Endothelial cell (in vitro differentiated cells): ENCODE data around the gene PYM1. TPM values are rescaled to one million over a fixed set of nuclear protein-coding genes. Genes with fewer than 3 reads are reported as not detected.

Source experiments
- DNase-seq: peaks from one replicate; pipeline ENCODE4 v3.0.0; 2021; ENCODE audit warnings: low spot score
- H3K27ac Mint-ChIP-seq: one replicate; pipeline ENCODE4 v1.8.0; 2021; ENCODE audit warnings: mixed read lengths, inconsistent platforms; ENCODE audit not compliant: unreplicated experiment
- H3K27me3 Mint-ChIP-seq: one replicate; pipeline ENCODE4 v1.8.0; 2021; ENCODE audit warnings: mild to moderate bottlenecking, moderate library complexity, mixed read lengths, inconsistent platforms; ENCODE audit not compliant: unreplicated experiment
- H3K36me3 Mint-ChIP-seq: one replicate; pipeline ENCODE4 v1.8.0; 2021; ENCODE audit warnings: mild to moderate bottlenecking, low read depth, mixed read lengths, inconsistent platforms; ENCODE audit not compliant: unreplicated experiment
- H3K4me1 Mint-ChIP-seq: one replicate; pipeline ENCODE4 v1.8.0; 2021; ENCODE audit warnings: mild to moderate bottlenecking, mixed read lengths, inconsistent platforms; ENCODE audit not compliant: unreplicated experiment
- H3K4me3 Mint-ChIP-seq: one replicate; pipeline ENCODE4 v1.8.0; 2021; ENCODE audit warnings: mild to moderate bottlenecking, mixed read lengths, inconsistent platforms; ENCODE audit not compliant: unreplicated experiment
- H3K9me3 Mint-ChIP-seq: one replicate; pipeline ENCODE4 v1.8.0; 2021; ENCODE audit warnings: mixed read lengths, inconsistent platforms; ENCODE audit not compliant: unreplicated experiment
- CTCF ChIP-seq: fragments of 200-600 bp; sonication (generic); IDR thresholded peaks from one replicate; pipeline ENCODE4 v1.5.0; 2021; ENCODE audit warnings: antibody characterized with exemption; ENCODE audit not compliant: unreplicated experiment
- total RNA-seq: library from RNA; stranded (reverse); fragmentation: NEBNext Ultra II Directional; extraction: Animal tissue kit (Norgen Biotek cat#: 25700); gene quantifications from one replicate; pipeline ENCODE4 v1.2.1, GENCODE V29; 2021; ENCODE audit not compliant: unreplicated experiment

Gene PYM1
- total RNA-seq, 1 donor from 2014 or later = 58.6 TPM

- TF ChIP-seq CTCF = no peak
- Mint-ChIP-seq H3K4me1 (peaks cover 2% of the 10 kb centered on the region), H3K27ac (no peak overlapping the region), H3K27me3 (peaks cover 6% of the 10 kb centered on the region), H3K4me3 (no peak overlapping the region), H3K36me3 (peaks cover 30% of the 10 kb centered on the region), H3K9me3 (no peaks in the 10 kb centered on the region)
- peak; percentile 33 for DNase-seq
Observed at GRCh38 chr12:55955800-55956508, 28.3 kb upstream of the PYM1 start.

- no peaks in the 10 kb centered on the region for H3K9me3 Mint-ChIP-seq
- no peak for DNase-seq
- H3K27me3 Mint-ChIP-seq = peaks cover 6% of the 10 kb centered on the region
- peaks cover 30% of the 10 kb centered on the region for H3K36me3 Mint-ChIP-seq
- no peak overlapping the region for H3K27ac Mint-ChIP-seq
- no peak overlapping the region for H3K4me3 Mint-ChIP-seq
- peaks cover 2% of the 10 kb centered on the region for H3K4me1 Mint-ChIP-seq
- no peak for TF ChIP-seq CTCF
Observed at GRCh38 chr12:55955344-55955743, 27.6 kb upstream of the PYM1 start.

GRCh38 chr12:55946553-55946952 is 18.9 kb upstream of the PYM1 start:
- TF ChIP-seq CTCF = no peak
- no peak for DNase-seq
- Mint-ChIP-seq H3K36me3 (peaks cover 35% of the 10 kb centered on the region), H3K27me3 (peaks cover 5% of the 10 kb centered on the region), H3K9me3 (no peaks in the 10 kb centered on the region), H3K4me3 (no peak overlapping the region), H3K4me1 (no peaks in the 10 kb centered on the region), H3K27ac (no peak overlapping the region)

- TF ChIP-seq CTCF = no peak
- H3K4me1 Mint-ChIP-seq = peaks cover 9% of the 10 kb centered on the region
- H3K27ac Mint-ChIP-seq = no peak overlapping the region
- peaks cover 44% of the 10 kb centered on the region for H3K36me3 Mint-ChIP-seq
- peaks cover 9% of the 10 kb centered on the region for H3K27me3 Mint-ChIP-seq
- DNase-seq = no peak
- H3K4me3 Mint-ChIP-seq = no peak overlapping the region
- H3K9me3 Mint-ChIP-seq = no peaks in the 10 kb centered on the region
Observed at GRCh38 chr12:55942577-55943136, 15.0 kb upstream of the PYM1 start.

- peaks cover 10% of the 10 kb centered on the region for H3K4me1 Mint-ChIP-seq
Observed at GRCh38 chr12:55942055-55942454, 14.4 kb upstream of the PYM1 start.

More at GRCh38 chr12:55942055-55942454, 14.4 kb upstream of the PYM1 start:
- H3K27ac Mint-ChIP-seq = no peak overlapping the region
- peaks cover 44% of the 10 kb centered on the region for H3K36me3 Mint-ChIP-seq
- peaks cover 9% of the 10 kb centered on the region for H3K27me3 Mint-ChIP-seq
- no peak for TF ChIP-seq CTCF
- DNase-seq = no peak
- peak overlapping the region; percentile 34 for H3K4me3 Mint-ChIP-seq
- no peaks in the 10 kb centered on the region for H3K9me3 Mint-ChIP-seq
